ENCODE measurements around the gene ZNF516. TPM values are rescaled to one million over a fixed set of nuclear protein-coding genes. Genes with fewer than 3 reads are reported as not detected.

Gene ZNF516
- total and polyA plus RNA-seq, 2 of the 13 experiments (the other 11 are each of a cell fraction or from before 2014, with no cell fraction given), result 16.6 to 18.7 TPM

DNA sequence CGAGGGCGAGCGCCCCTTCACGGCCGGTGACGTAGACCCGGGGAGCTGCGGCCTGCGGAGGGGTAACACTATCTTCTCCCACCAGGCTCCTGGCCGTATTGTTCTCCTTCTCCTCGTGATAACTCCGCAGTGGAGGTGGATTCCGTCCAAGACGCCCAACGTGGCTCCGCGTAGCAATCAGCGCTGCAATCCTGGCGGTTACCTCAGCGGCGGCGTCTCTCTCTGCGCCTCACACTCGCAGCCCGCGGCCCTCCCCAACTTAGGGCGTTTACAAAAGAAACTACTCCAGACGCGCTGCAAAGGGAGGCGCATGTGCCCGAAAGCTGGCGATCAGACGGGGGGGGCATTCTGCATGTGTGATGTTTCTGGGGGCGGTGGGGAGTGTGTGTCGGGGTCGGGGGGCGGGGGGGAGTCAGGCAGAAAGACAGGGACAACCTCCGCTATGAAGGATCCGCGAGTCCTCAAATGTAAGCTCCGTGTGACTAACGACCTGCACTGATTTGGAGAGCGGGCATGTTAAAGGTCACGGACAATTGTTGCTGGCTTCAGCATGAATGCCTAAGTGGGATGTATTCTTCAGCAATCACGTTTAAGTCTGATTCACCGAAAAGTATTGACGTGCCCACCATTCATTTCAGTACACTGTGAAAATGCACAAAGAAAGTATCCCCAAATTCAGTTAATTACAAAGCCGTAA is 1.3 kb upstream of the ZNF516 start (continued):
- TF ChIP-seq, protein P1, sequence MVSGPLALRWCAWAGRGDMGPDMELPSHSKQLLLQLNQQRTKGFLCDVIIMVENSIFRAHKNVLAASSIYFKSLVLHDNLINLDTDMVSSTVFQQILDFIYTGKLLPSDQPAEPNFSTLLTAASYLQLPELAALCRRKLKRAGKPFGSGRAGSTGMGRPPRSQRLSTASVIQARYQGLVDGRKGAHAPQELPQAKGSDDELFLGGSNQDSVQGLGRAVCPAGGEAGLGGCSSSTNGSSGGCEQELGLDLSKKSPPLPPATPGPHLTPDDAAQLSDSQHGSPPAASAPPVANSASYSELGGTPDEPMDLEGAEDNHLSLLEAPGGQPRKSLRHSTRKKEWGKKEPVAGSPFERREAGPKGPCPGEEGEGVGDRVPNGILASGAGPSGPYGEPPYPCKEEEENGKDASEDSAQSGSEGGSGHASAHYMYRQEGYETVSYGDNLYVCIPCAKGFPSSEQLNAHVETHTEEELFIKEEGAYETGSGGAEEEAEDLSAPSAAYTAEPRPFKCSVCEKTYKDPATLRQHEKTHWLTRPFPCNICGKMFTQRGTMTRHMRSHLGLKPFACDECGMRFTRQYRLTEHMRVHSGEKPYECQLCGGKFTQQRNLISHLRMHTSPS (CRISPR knock-in tag; IDR thresholded peaks at IDR 0.05; ENCODE audit: low read depth), result no peak
- TF ChIP-seq BHLHE40 (IDR thresholded peaks at IDR 0.05; ENCODE audit: low read length) (peak; percentile 10; the same call in 1 of the 2 replicates), SRSF1 (optimal IDR thresholded peaks at IDR 0.05; ENCODE audit: low read depth, low read length) (no peak), ZFP36 (IDR thresholded peaks at IDR 0.05; ENCODE audit: borderline replicate concordance, low read depth, low read length, partially characterized antibody) (peak; percentile 81), ZNF567 (CRISPR knock-in tag; IDR thresholded peaks at IDR 0.05; ENCODE audit: borderline replicate concordance) (no peak; the same call in 1 of the 2 replicates), FOXO1 (CRISPR knock-in tag; IDR thresholded peaks at IDR 0.05) (no peak), TBL1XR1 (IDR thresholded peaks at IDR 0.05; ENCODE audit: borderline replicate concordance, low read length, partially characterized antibody) (no peak), STAT5B (CRISPR knock-in tag; IDR thresholded peaks at IDR 0.05) (no peak), NPAS2 (CRISPR knock-in tag; IDR thresholded peaks at IDR 0.05; ENCODE audit: borderline replicate concordance) (no peak), CREB1 (IDR thresholded peaks at IDR 0.05) (peak; percentile 48; the same call in 1 of the 2 replicates), CREB1 (CRISPR knock-in tag; IDR thresholded peaks at IDR 0.05) (no peak; the same call in 1 of the 2 replicates), POLR2G (IDR thresholded peaks at IDR 0.05; ENCODE audit: low read depth, low read length) (no peak), TGIF2 (CRISPR knock-in tag; IDR thresholded peaks at IDR 0.05) (no peak)
- TF ChIP-seq, protein P2, sequence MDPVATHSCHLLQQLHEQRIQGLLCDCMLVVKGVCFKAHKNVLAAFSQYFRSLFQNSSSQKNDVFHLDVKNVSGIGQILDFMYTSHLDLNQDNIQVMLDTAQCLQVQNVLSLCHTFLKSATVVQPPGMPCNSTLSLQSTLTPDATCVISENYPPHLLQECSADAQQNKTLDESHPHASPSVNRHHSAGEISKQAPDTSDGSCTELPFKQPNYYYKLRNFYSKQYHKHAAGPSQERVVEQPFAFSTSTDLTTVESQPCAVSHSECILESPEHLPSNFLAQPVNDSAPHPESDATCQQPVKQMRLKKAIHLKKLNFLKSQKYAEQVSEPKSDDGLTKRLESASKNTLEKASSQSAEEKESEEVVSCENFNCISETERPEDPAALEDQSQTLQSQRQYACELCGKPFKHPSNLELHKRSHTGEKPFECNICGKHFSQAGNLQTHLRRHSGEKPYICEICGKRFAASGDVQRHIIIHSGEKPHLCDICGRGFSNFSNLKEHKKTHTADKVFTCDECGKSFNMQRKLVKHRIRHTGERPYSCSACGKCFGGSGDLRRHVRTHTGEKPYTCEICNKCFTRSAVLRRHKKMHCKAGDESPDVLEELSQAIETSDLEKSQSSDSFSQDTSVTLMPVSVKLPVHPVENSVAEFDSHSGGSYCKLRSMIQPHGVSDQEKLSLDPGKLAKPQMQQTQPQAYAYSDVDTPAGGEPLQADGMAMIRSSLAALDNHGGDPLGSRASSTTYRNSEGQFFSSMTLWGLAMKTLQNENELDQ (CRISPR knock-in tag; IDR thresholded peaks at IDR 0.05; ENCODE audit: borderline replicate concordance), result no peak
- TF ChIP-seq, protein P3, sequence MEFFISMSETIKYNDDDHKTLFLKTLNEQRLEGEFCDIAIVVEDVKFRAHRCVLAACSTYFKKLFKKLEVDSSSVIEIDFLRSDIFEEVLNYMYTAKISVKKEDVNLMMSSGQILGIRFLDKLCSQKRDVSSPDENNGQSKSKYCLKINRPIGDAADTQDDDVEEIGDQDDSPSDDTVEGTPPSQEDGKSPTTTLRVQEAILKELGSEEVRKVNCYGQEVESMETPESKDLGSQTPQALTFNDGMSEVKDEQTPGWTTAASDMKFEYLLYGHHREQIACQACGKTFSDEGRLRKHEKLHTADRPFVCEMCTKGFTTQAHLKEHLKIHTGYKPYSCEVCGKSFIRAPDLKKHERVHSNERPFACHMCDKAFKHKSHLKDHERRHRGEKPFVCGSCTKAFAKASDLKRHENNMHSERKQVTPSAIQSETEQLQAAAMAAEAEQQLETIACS (CRISPR knock-in tag; IDR thresholded peaks at IDR 0.05), result peak; percentile 1; the same call in 1 of the 2 replicates
- TF ChIP-seq, protein P4, sequence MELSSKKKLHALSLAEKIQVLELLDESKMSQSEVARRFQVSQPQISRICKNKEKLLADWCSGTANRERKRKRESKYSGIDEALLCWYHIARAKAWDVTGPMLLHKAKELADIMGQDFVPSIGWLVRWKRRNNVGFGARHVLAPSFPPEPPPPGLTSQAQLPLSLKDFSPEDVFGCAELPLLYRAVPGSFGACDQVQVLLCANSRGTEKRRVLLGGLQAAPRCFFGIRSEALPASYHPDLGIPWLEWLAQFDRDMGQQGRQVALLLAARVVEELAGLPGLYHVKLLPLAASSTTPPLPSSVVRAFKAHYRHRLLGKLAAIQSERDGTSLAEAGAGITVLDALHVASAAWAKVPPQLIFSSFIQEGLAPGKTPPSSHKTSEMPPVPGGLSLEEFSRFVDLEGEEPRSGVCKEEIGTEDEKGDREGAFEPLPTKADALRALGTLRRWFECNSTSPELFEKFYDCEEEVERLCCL (CRISPR knock-in tag; IDR thresholded peaks at IDR 0.05; ENCODE audit: borderline replicate concordance), result no peak
- TF ChIP-seq, protein P5, sequence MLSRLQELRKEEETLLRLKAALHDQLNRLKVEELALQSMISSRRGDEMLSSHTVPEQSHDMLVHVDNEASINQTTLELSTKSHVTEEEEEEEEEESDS (CRISPR knock-in tag; IDR thresholded peaks at IDR 0.05; ENCODE audit: borderline replicate concordance), result no peak
- TF ChIP-seq, protein P6, sequence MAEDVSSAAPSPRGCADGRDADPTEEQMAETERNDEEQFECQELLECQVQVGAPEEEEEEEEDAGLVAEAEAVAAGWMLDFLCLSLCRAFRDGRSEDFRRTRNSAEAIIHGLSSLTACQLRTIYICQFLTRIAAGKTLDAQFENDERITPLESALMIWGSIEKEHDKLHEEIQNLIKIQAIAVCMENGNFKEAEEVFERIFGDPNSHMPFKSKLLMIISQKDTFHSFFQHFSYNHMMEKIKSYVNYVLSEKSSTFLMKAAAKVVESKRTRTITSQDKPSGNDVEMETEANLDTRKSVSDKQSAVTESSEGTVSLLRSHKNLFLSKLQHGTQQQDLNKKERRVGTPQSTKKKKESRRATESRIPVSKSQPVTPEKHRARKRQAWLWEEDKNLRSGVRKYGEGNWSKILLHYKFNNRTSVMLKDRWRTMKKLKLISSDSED (CRISPR knock-in tag; IDR thresholded peaks at IDR 0.05), result no peak
- TF ChIP-seq, protein P7, sequence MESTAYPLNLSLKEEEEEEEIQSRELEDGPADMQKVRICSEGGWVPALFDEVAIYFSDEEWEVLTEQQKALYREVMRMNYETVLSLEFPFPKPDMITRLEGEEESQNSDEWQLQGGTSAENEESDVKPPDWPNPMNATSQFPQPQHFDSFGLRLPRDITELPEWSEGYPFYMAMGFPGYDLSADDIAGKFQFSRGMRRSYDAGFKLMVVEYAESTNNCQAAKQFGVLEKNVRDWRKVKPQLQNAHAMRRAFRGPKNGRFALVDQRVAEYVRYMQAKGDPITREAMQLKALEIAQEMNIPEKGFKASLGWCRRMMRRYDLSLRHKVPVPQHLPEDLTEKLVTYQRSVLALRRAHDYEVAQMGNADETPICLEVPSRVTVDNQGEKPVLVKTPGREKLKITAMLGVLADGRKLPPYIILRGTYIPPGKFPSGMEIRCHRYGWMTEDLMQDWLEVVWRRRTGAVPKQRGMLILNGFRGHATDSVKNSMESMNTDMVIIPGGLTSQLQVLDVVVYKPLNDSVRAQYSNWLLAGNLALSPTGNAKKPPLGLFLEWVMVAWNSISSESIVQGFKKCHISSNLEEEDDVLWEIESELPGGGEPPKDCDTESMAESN (CRISPR knock-in tag; conservative IDR thresholded peaks at IDR 0.05), result no peak
